Retinal pigment epithelial cell (primary cell): ENCODE data around the gene SH3GL3.
A peak's percentile ranks its signal among the peaks of the same experiment; 100 is the strongest.

Experiments used
- DNase-seq: peaks from one replicate; pipeline ENCODE4 v3.0.0-alpha.2; 2010; ENCODE audit warnings: low read depth
- H3K4me3 ChIP-seq: 2 replicates; pipeline ENCODE4 v1.5.1; 2011; ENCODE audit warnings: mild to moderate bottlenecking, low read length, control low read depth, moderate library complexity
- CTCF ChIP-seq: conservative IDR thresholded peaks from 2 replicates; pipeline ENCODE4 v1.5.1; 2011; ENCODE audit warnings: low read depth, low read length, control low read depth, inconsistent platforms

SH3GL3 gene

GRCh38 chr15:83446904-83447709, at the start of gene SH3GL3:
TSS of gene SH3GL3 (plus strand) at chr15:83447341. CDS start at chr15:83447534, 193 bp downstream.
- DNase-seq = no peak
- H3K4me3 ChIP-seq = peak within 1 kb of the TSS; percentile 61
- peak; percentile 66 for TF ChIP-seq CTCF

GRCh38 chr15:83398626-83399025, 48.5 kb upstream of the SH3GL3 start:
- TF ChIP-seq CTCF = no peak
- no peak overlapping the region for H3K4me3 ChIP-seq
- DNase-seq = peak; percentile 84

GRCh38 chr15:83404121-83404520, 43.0 kb upstream of the SH3GL3 start:
- no peak overlapping the region for H3K4me3 ChIP-seq
- DNase-seq = no peak
- no peak for TF ChIP-seq CTCF

GRCh38 chr15:83410532-83410931, 36.6 kb upstream of the SH3GL3 start:
- no peak overlapping the region for H3K4me3 ChIP-seq
- DNase-seq = no peak
- TF ChIP-seq CTCF = no peak

DNA sequence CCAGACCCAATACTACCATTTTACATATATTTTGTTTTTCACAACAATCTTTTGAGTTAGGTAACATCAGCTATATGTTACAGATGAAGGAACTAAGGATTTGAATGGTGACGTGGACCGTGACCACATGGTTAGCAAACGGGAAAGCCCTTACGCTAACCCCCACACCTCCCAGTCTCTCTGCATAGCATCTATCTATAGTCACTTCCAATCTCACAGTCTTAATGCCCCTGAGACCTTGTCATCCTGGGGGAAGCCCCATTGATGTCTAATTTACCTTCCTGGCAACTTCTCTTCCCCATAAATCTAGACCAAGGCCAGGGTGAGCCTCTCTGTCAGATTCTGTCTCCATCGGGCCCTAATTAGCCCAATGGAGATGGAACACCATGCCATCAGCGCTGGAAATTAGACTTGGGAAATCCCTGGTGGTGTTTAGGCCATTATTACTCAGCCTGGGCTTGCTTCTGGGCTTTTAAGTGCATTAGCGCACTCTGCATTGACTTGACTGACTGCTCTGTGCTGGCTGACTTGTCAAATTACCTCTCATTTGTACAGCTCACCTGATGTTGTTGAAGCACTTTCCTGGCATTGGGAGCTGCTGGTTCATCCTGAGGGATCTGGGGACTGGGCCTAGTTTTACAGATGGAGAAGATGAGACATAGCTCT, 34.0 kb upstream of the SH3GL3 start:
- DNase-seq = no peak

GRCh38 chr15:83422081-83422480, 25.1 kb upstream of the SH3GL3 start:
- TF ChIP-seq CTCF = no peak
- no peak for DNase-seq
- H3K4me3 ChIP-seq = no peak overlapping the region

More for the DNA sequence above, 34.0 kb upstream of the SH3GL3 start:
- no peak for TF ChIP-seq CTCF
- H3K4me3 ChIP-seq = no peak overlapping the region
